Loucy (cell line): ENCODE data around the gene NPIPA7.
"Not testable (repeated sequence)": the region's sequence is repeated elsewhere in the genome, so short reads cannot be mapped to it uniquely, and the experiment has no call there.

Experiments
- CTCF ChIP-seq: fragments of 200-600 bp; sonication (generic); conservative IDR thresholded peaks from 2 replicates; pipeline ENCODE4 v1.5.1; 2014; ENCODE audit warnings: mild to moderate bottlenecking, antibody characterized with exemption, low read length
- EZH2phosphoT487 ChIP-seq: fragments of 200-600 bp; IDR thresholded peaks from 2 replicates; pipeline ENCODE4 v1.6.1; 2018; ENCODE audit warnings: antibody characterized with exemption, mild to moderate bottlenecking, moderate library complexity, borderline replicate concordance

- not testable (repeated sequence) for TF ChIP-seq CTCF, EZH2phosphoT487
These were observed 13.1 kb upstream of the NPIPA7 start for GRCh38 chr16:16365851-16366250.
